NCI-H748 (cell line): ENCODE measurements around the gene FOXO1.

ENCODE experiments used
- DNase-seq: peaks from one replicate; lab custom pipeline; 2025; ENCODE audit not compliant: unreplicated experiment; lab: John Stamatoyannopoulos, UW

FOXO1 gene

DNA sequence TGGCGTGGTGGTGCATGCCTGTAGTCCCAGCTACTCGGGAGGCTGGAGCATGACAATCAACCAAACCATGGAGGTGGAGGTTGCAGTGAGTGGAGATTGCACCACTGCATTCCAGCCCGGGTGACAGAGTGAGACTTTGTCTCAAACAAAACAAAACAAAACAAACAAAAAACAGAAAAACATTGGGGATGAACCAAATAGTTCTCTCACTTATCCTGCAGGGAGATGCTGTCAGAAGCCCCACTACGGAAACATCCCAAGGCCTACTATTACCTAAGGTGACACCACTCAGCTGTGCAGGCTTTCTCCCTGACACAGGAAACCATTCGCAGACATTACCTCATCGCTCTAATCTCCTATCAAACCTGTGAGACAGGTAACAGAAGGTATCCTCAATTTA is 113.5 kb downstream of the FOXO1 start:
- no peak for DNase-seq

DNA sequence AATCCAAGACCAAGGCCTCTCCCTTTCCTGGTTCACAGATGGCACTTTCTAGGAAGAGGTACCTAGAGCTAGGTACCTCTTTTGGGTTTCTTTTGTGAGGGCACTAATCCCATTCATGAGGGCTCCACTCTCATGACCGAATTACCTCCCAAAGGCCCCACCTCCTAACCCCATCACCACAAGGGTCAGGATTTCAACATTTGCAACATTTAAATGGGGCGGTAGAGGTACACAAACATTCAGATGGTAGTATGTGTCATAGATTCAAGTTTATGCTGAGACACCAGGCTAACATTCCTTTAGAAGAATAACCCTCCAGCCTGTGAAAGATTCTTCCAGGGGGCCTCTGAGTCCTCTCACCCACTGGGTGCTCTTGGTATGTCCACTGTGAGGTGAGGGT is 116.3 kb downstream of the FOXO1 start:
- DNase-seq = no peak

DNA sequence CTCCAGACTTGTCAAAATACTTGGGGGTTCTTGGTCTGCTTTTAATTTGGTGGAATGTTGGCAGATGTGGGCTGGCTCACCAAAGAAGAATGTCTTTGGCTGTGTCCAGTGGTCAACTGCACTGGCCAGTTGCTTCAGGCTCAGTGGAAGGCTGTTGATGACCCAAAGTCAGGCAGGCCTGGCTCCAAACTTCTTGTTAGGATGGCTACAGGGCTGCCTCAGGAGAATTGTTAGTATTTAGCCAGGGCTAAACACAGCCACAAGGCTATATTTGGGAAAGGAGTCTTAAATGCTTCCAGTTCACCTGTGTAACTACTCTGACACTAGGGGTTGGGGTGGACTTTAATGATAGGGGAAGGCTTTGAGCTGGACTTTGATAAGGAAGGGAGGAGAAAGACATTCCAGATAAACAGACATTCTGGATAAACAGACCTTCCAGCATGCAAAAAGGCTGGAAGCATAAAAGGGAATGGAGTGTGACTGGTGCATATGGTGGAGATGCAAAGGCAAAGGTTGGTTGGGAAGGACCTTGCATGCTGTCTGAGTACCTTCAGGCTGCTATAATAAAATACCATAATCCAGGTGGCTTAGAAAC is 116.8 kb downstream of the FOXO1 start:
- no peak for DNase-seq

DNA sequence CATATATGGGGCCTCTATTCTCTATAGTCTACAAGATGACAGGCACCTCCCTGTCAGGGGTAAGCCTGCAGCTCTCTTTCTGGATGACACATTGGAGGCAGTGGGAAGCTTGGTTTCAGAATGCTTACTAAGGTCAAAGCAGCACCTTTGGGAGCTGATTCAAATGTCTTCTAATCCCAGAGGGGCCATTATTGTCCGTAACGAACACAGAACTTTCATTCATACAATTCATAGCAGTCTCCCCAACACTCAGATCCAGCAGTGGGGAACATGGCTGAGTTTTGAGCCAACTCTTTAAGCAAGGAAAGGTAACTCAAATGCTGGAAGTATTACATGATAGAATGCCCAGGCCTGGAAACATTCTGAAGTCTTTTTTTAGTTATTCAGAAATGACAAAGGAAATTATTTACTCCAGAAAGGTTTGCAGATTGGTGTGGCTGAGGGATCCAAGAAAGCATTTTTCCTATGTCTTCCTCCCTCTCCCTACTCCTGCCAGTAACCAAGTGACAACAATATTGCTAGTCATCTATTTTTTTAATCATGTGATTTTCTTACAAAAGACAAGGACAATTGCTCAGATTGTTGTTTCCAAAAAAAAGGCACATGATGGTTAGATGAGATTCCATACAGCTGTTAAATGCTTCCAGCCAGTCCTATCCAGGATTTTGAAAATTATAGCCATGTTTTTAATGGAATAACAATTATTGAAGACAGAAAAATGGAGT is 118.7 kb downstream of the FOXO1 start:
- DNase-seq = no peak

DNA sequence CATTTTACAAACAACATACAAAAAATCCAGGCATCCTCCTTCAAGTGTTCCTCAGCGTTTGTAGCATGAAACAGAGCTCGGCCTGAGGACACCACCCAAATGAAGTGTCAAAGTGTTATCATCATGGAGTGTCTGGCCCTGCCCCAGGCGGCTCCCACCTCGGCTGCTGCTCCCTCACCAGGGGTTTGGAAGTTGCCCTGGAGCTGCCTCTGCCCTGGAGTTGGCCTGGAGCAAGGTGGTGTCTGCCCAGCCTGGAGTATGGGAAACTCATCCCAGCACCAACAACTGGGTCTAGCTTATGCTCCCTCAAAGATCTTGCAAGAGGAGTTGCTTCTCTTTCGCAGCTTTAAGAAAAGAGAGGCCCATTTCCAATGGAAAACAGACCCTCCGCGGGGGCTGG is 120.4 kb downstream of the FOXO1 start:
- DNase-seq = no peak

DNA sequence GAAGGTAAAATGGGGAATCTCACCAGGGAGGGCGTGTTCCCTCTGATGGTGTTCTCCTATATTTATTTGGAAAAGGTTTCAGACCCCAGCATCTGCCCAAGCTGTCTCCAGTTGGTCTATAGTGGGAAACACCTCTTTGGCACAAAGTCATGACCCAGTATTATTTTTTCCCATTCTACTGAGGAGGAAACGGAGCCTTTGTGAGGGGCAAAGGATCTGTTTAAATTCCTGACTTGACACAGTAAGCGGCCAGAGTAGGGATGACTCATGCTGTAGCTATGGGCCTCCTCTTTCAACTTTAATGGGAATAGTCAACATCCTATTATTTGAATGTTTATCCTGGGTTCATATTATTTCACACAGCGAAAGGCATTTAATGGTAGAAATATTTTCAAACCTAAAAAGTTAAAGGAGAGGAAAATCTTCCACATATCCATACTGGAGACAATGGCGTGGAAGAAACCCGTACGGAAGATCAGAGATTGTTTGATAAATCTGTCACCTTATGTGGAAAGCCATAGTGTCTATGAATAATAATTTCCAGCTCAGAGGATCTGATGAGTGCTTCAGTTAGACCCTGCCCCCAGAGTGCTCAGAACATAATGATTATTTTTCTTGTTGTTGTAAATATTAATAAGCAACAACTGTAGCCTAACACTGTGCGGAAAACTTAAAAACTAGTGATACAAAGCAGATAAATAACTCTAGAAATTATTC is 126.0 kb downstream of the FOXO1 start:
- DNase-seq = no peak

DNA sequence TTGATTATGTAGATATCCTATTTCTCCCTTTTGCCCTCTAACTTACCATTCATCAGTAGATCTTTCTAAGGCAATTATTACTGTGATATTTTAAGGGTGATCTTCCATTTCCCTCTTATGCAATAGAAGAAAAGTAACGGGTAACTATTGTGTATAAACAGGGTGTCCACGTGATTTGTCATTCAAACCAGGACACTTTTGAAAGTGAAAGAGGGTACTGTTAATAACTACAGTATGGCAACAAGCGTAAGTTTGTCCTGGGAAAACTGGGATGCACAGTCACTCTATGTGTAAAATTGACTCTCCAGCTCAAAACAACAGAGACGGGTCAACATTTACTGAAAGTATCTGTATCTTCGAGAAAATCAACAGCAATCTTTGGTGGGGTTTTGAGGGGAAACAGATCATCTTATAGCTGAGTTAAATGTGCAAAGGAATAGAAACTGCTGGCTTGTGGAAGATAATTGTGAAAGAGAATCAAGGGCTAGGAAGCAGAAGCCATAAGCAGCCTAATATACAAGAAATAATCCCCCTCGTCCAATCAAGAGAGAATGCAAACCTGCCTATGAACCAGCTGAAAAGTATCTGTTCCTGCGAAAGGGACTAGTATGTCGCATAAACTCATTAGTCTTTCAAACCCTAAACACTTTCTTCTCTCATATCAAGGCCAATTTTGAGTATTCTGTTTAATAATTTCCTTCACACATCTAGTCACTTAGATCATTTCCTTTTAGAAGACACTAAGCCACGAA is 126.7 kb downstream of the FOXO1 start:
- DNase-seq = no peak

DNA sequence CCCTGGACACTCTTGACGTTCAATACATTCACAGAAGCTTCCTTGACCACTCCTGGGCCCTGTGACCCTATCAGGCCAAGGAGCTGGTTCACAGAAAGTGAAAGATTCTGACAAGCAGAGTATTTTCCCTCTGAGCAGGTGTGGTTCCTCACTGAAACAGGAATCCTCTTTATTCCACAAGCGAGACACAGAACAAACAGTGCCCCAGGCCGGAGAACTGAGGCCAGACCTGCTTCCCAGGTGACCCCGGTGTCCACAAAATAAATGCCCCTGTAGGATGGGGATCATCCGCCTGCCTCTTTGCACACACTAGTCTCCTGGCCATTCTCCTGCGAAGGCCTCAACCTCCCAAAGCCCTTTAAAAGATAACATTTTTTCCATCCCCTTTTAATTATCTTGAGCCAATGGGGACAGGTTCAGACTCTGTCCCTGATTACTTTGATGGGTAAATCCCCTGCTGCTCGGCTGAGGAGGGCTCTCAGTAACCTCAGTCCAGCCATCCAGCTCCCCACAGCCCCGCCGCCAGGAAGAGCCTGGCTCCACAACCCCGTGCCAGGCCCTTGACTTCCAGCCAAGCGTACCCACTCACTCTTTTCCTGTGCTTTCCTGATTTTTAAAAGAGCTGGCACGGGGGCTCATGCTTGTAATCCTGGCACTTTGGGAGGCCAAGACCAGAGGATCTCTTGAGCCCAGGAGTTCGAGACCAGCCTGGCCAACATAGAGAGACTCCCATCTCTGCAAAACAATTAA is 129.1 kb downstream of the FOXO1 start:
- DNase-seq = no peak

DNA sequence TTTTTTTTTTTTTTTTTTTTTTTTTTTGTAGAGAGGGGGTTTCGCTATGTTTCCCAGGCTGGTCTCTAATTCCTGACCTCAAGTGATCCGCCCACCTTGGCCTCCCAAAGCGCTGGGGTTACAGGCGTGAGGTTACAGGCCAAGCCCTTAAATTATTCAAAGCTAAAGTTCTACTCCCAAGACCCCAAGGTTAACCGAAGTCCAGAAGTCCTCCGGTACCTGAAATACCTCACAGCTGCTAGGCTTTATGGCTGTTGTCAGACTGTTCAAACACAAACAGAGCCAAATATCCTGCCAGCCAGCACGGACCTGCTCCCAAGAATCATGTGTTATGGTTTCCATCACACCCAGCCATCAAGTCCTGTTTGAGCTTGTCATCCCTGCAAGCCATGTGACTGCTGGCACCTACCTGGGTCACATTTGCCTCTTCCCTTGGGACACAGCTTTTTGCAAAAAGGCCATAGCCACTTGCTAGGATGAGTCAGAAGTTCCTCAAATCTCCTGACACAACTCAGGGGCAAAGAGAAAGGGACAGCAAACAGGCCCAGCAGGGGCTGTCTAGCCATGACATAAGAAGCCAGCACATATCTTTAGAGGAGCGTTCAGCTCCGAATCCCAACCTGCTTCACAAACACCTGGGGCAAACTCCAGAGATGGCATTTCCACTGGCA is 129.9 kb downstream of the FOXO1 start:
- no peak for DNase-seq

DNA sequence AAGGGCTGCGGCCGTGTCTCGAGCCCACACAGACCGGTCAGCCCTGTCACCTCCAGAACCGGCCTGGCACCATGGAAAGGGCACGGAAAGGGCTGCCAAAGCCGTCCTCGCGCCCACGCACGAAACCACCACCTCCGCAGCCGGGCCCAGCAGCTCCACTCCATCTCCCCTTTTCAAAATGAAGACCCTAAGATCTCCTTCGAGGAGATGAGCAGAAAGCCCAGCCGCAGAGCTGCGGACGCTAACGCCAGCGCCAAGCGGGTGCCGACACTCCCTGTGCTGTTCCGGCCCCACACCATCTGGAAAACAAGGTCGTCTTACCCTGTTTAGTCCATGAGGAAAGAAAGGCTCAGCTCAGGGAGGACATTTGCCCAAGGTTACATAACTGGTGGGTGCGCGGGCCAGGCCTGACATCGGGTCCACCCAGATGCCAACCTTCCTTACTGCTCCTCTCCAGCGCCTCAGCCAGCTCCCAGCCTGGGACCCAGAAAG is 131.1 kb downstream of the FOXO1 start:
- DNase-seq = no peak

DNA sequence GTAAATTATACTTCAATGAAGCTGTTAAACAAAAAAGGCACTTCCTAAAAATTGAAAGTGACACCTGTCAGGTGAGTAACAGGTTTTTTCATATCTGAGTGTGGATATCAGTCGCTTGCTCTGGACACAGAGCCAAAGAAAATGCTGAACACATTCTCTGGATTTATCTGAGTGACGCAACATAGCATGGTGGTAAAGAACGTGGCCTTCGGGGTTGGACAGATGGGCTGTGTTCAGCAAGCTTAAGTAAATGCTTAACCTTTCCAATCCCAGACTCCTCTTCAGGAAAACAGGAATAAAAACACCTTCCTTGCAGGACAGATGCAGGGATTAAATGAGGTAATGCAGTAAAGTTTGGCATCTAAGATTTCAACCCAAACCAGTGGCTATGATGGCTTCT is 132.0 kb downstream of the FOXO1 start:
- DNase-seq = no peak

DNA sequence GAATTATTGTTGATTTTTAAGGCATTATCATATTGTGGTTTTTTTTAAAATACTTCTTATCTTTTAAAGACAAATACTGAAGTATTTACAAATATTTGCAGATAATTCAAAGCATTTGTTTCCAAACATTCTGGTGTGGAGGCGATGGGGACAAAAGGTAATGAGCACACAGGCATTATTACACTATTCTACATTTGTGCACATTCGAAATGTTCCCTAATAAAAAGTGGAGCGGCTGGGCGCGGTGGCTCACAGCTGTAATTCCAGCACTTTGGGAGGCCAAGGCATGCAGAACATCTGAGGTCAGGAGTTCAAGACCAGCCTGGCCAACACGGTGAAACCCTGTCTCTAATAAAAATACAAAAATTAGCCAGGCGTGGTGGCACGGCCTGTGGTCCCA is 133.4 kb downstream of the FOXO1 start:
- no peak for DNase-seq

DNA sequence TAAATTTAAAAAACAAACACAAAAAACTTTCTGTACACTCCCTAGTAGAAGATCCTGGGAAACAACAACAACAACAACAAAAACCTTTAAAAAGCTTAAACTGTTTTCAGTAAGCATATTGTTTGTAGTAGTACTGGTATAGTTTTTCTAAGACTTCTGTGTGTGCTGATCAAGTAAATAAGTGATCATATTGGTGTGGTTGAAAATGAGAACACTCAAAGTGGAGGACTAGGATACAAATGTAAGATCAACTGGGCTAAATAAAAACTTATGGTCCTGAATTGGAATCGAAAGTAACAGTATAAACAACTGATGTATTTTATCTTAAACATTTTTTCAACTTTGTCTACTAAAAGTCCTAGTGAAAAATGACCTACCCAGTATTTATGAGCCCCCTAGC is 135.5 kb downstream of the FOXO1 start:
- no peak for DNase-seq

DNA sequence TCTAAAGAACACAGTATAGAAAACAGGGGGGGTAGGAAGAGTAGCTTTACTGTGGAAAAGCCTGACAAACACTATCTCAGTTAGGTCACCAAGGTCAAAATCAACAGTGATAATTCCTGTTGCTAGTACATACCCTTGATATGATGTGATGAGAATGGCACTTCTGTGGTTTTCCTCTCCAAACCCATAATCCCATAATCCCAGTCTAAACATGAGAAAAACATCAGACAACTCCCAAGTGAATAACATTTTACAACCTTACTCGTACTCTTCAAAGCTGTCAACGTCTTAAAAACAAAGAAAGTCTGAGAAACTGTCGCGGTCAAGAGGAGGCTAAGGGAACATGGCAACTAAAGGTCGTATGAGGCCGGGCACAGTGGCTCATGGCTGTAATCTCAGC is 137.6 kb downstream of the FOXO1 start:
- no peak for DNase-seq

DNA sequence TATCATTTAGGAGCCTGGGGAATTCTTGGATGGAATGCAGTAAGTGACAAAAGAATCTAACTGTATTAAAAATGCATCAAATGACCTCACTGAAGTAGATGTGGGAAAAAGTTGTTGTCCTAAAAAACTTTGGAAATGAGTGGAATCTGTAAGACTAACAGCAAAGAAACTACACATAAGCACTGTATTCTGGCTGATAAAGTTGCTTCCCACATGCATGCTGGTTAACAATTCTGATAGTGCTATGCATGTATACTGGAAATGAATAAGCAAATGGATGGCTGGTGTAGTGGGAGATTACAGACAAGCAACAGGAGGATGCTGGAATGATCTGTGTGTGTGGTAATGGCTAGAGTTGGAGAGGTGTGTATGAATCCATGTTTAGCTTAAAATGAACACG is 138.5 kb downstream of the FOXO1 start:
- no peak for DNase-seq

DNA sequence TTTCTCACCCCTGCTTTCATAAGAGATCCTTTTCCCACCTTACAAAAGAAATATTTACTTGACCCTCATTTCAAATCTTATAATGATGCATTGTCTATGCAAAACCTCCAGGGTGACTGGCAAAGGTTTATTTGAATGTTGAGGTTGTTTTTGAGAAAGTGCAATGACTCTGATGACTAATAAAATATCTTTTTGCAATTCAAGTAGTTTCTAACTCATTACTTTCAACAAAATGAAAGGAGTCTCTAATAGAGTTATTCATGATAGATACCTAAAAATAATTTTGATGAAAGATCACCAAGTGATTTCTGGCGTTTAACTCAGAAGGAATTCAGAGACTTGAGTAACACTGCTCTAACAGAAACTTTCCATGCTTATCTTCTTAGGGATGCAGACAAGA is 144.2 kb downstream of the FOXO1 start:
- DNase-seq = no peak

DNA sequence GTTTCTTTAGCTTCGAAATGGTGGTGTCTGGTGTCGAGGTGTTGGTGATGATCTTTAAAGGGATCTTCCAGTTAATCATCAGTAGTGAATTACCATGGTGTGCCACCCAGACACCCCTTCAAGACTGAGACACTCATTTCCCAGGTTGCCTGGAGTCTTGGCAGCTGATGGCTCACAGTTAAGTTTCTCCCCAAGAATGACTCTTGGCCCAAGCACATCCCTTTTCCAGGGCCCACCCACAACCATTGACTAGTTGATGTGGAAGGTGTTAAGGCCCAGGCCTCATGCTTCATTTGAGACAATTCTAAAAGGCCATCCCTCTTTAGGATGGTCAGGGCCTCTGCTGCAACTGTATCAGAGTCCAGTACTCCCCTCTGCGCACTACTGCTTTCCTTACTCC is 145.5 kb downstream of the FOXO1 start:
- no peak for DNase-seq

DNA sequence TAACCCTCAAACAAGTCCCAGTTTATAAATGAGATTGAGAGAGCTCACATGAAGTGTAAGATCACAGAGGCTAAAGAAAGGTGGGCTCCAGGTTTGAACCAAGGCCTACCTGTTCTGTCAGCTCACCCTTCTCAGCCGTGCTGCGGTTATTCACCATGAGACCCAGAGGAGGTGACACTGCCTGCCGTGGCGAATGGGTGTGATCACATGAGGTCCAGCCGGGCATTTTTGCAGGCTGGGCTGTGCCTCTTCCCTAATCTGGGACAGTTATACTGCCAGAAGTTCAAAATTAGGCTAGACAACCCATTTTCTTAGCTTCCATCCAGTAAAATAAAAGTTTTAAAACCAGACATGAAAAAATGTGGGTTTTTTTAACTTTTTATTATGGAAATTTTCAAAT is 146.8 kb downstream of the FOXO1 start:
- no peak for DNase-seq

DNA sequence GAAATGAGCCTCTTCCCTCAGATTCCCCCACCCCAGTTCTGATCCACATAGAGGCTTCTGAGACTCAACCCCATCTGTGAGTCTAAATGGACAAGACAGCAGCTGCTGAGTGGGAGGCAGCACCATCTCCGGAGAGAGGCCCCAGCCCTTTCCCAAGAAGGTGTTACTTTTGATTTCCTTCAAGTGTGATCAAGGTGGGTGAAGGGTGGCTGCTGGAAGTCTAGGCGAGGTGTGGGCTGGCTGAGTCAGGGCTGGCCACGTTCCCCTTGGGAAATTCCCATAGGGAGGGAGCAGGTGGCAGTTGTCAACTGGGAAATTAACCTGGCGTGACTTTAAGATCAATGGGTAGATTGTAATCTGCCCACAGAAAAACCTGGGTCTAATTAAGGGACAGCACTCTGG is 148.0 kb downstream of the FOXO1 start:
- no peak for DNase-seq
